ENCODE data around the gene KCTD21. TPM values are rescaled to one million over a fixed set of nuclear protein-coding genes. Genes with fewer than 3 reads are reported as not detected.

The KCTD21 gene
- total RNA-seq, 4 donors from 2014 or later, result 9.6 to 21.5 (median 13.7) TPM

DNA sequence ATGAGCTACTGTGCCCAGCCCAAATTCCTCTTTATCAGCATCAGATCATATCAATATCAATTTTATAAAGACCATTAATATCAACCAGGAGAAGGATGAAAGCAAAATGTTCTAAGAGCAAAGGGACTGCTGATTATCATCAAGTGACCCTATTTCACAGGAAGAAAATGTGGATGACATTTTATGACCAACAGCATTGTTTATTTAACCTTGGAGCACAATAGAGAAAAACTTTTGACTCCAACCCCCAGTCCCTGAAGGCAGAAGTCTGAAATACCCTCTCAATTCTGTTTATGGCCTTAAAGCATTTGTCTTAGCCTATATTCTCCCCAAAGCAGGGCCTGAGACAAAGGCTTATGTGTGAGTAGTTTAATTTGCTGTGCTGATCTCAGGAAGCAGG lies 37.7 kb downstream of the KCTD21 start:
- no peak for DNase-seq (ENCODE audit: low spot score)
- no peak for ATAC-seq (ENCODE audit: low FRiP score)
- TF ChIP-seq, protein P1, sequence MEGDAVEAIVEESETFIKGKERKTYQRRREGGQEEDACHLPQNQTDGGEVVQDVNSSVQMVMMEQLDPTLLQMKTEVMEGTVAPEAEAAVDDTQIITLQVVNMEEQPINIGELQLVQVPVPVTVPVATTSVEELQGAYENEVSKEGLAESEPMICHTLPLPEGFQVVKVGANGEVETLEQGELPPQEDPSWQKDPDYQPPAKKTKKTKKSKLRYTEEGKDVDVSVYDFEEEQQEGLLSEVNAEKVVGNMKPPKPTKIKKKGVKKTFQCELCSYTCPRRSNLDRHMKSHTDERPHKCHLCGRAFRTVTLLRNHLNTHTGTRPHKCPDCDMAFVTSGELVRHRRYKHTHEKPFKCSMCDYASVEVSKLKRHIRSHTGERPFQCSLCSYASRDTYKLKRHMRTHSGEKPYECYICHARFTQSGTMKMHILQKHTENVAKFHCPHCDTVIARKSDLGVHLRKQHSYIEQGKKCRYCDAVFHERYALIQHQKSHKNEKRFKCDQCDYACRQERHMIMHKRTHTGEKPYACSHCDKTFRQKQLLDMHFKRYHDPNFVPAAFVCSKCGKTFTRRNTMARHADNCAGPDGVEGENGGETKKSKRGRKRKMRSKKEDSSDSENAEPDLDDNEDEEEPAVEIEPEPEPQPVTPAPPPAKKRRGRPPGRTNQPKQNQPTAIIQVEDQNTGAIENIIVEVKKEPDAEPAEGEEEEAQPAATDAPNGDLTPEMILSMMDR (IDR thresholded peaks at IDR 0.05), result no peak

DNA sequence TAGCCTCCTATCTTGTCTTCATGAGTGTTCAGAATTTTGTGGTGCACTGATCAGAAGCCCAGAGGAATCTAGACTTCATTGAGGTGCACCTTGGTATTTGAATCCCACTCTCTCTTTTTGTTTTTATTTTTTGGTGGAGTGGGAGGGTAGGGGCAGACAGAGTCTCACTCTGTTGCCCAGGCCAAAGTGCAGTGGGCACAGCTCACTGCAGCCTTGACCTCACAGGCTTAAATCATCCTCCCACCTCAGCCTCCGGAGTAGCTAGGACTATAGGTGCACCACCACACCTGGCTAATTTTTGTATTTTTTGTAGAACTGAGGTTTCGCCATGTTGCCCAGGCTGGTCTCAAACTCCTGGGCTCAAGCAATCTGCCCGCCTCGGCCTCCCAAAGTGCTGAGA lies 38.1 kb downstream of the KCTD21 start:
- TF ChIP-seq, protein P1 (IDR thresholded peaks at IDR 0.05), result no peak
- ATAC-seq (ENCODE audit: low FRiP score), result no peak
- DNase-seq (ENCODE audit: low spot score), result no peak

DNA sequence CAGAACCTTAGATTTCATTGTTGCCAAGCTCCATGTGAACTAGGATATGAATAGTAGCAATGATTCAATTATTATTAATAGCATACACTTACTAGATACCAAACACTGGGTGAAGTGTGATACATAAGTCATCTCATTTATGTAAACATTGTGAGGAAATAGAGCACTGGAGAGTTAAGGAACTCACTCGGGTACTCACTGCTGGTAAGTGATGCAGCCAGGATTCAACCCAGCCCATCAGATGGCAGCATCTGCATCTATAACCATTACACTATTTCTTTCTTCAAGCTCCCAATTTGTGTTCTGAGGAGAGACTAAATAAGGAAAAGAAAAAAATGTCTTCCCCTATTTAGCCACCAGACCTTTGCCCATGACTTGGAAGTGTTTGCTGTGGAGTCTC lies 38.8 kb downstream of the KCTD21 start:
- TF ChIP-seq, protein P1 (IDR thresholded peaks at IDR 0.05), result no peak
- ATAC-seq (ENCODE audit: low FRiP score), result no peak
- no peak for DNase-seq (ENCODE audit: low spot score)

DNA sequence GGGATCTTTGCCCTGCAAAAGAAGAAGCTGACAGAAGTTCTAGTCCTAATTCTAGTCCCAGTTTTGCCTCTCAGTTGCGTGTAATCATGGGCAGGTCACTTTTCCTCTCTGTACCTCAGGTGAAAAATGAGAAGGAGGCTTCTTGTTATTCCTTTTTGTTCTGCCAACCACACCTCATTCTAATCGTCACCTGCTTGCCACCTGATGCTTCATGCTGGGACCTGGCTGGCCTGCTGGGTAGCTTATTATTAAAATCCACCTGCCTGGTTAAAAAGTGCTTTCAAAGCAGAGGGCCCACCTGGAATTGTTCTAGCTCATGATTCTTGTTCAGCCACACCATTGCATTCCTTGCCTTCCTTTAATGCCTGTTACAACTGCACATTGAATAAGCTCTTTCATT lies 40.6 kb downstream of the KCTD21 start:
- ATAC-seq (ENCODE audit: low FRiP score) (no peak), DNase-seq (ENCODE audit: low spot score) (no peak)
- TF ChIP-seq, protein P1 (IDR thresholded peaks at IDR 0.05), result no peak

DNA sequence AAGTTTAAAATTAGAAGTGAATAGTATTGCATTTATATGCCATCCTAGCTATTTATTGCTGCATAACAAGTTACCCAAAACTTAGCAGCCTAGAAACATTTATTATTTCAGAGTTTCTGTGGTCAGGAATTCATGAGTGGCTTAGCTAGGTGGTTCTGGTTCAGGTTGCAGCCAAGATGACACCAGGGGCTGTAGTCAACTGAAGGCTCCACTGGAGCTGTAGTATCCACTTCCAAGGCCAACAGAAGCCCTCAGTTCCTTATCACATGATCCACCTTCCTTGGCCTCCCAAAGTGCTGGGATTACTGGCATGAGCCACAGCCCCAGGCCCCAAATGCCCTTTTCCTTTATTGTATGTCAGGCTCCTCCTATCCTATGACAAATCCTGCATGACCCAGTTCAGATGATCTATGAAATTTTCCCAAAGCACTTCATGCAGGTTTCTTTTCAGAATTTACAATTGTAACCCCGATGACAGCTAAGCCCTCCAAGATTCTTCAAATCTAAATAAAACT lies 42.9 kb downstream of the KCTD21 start:
- no peak for DNase-seq (ENCODE audit: low spot score)
- TF ChIP-seq, protein P1 (IDR thresholded peaks at IDR 0.05), result no peak
- no peak for ATAC-seq (ENCODE audit: low FRiP score)

DNA sequence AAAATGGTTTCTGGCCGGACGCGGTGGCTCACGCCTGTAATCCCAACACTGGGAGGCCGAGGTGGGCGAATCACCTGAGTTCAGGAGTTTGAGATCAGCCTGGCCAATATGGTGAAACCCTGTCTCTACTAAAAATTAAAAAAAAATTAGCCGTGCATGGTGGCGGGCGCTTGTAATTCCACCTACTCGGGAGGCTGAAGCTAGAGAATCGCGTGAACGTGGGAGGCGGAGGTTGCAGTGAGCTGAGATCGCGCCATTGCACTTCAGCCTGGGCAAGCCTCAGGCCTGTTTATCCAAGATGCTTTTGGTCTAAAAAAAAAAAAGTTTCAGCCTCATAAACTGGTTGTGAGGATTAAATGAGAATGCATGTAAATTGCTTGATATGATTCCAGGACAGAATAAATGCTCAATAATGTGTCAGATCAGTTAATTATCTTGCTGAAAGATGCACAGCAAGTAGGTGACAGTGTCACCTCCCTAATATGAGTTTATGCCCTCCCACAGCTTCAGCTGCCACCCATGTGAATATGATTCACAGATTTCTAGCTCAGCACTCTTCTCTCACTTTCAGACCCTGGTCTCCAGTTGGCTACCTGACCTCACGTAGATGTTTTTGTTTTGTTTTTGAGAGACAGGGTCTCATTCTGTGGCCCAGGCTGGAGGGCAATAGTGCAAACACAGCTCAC lies 47.9 kb downstream of the KCTD21 start:
- DNase-seq (ENCODE audit: low spot score) (no peak), ATAC-seq (ENCODE audit: low FRiP score) (no peak)
- TF ChIP-seq, protein P1 (IDR thresholded peaks at IDR 0.05), result no peak
